Neuronal stem cell (in vitro differentiated cells): ENCODE measurements around the gene PLA2G1B.

Source experiments
- DNase-seq: peaks from one replicate; pipeline ENCODE4 v3.0.0-alpha.2; 2013; ENCODE audit warnings: low spot score
- H2AFZ ChIP-seq: one replicate; pipeline ENCODE4 v1.6.1; 2013; ENCODE audit warnings: mild to moderate bottlenecking, low read length, inconsistent platforms
- H2AK5ac ChIP-seq: 2 replicates; pipeline ENCODE4 v1.6.1; 2013; ENCODE audit warnings: low read depth, mild to moderate bottlenecking, inconsistent platforms, low read length, moderate library complexity, mixed read lengths
- H2BK120ac ChIP-seq: 2 replicates; pipeline ENCODE4 v1.6.1; 2013; ENCODE audit warnings: low read depth, mild to moderate bottlenecking, inconsistent platforms, low read length, moderate library complexity, mixed read lengths
- H2BK12ac ChIP-seq: one replicate; pipeline ENCODE4 v1.6.1; 2013; ENCODE audit warnings: low read length, inconsistent platforms
- H2BK15ac ChIP-seq: 2 replicates; pipeline ENCODE4 v1.6.1; 2013; ENCODE audit warnings: mild to moderate bottlenecking, low read length, inconsistent platforms, mixed read lengths
- H2BK5ac ChIP-seq: one replicate; pipeline ENCODE4 v1.6.1; 2013; ENCODE audit warnings: inconsistent platforms, mild to moderate bottlenecking, low read length, moderate library complexity
- H3K14ac ChIP-seq: one replicate; pipeline ENCODE4 v1.6.1; 2013; ENCODE audit warnings: low read length, inconsistent platforms
- H3K18ac ChIP-seq: 2 replicates; pipeline ENCODE4 v1.6.1; 2013; ENCODE audit warnings: low read length, inconsistent platforms
- H3K23ac ChIP-seq: 2 replicates; pipeline ENCODE4 v1.6.1; 2013; ENCODE audit warnings: low read depth, mild to moderate bottlenecking, mixed read lengths, low read length, inconsistent platforms; ENCODE audit not compliant: poor library complexity
- H3K27ac ChIP-seq: replicated peaks from 3 replicates; pipeline ENCODE4 v1.5.1; 2013; ENCODE audit warnings: low read length, inconsistent platforms
- H3K27me3 ChIP-seq, 3 experiments: 2 replicates each; pipeline ENCODE4 v1.6.1; 2013; ENCODE audit warnings: low read length in 3 of 3, mild to moderate bottlenecking in 2 of 3, inconsistent platforms in 1 of 3, low read depth in 1 of 3, mixed read lengths in 1 of 3, moderate library complexity in 1 of 3; ENCODE audit not compliant: control insufficient read depth in 3 of 3, insufficient read depth in 3 of 3
- H3K36me3 ChIP-seq, 2 donors: replicated peaks in 1 of 2; 2 replicates each; pipeline ENCODE4 v1.6.1; 2013; ENCODE audit warnings: low read length in 2 of 2; ENCODE audit not compliant: control insufficient read depth in 2 of 2, insufficient read depth in 2 of 2
- H3K4ac ChIP-seq: 2 replicates; pipeline ENCODE4 v1.6.1; 2013; ENCODE audit warnings: inconsistent platforms, mild to moderate bottlenecking, low read length, moderate library complexity
- H3K4me1 ChIP-seq, 2 donors: 1 replicate in 1 of 2; 2 replicates in 1 of 2; pipeline ENCODE4 v1.6.1; 2013; ENCODE audit warnings: low read length in 2 of 2, low read depth in 1 of 2; ENCODE audit not compliant: control insufficient read depth in 2 of 2, insufficient read depth in 1 of 2
- H3K4me2 ChIP-seq: one replicate; pipeline ENCODE4 v1.6.1; 2013; ENCODE audit warnings: mild to moderate bottlenecking, low read length, inconsistent platforms; ENCODE audit not compliant: insufficient read depth, poor library complexity, severe bottlenecking
- H3K4me3 ChIP-seq, 2 donors: 2 replicates each; pipeline ENCODE4 v1.5.1; 2013; ENCODE audit warnings: low read length in 2 of 2, mild to moderate bottlenecking in 2 of 2, inconsistent platforms in 1 of 2, moderate library complexity in 1 of 2
- H3K79me1 ChIP-seq: one replicate; pipeline ENCODE4 v1.6.1; 2013; ENCODE audit warnings: low read depth, mild to moderate bottlenecking, inconsistent platforms, low read length, moderate library complexity
- H3K9ac ChIP-seq: one replicate; pipeline ENCODE4 v1.6.1; 2013; ENCODE audit warnings: mild to moderate bottlenecking, low read depth, low read length, inconsistent platforms; ENCODE audit not compliant: poor library complexity
- H3K9me3 ChIP-seq, 2 donors: replicated peaks in 1 of 2; 2 replicates each; pipeline versions ENCODE3 to v1.6.1; 2013; ENCODE audit warnings: low read length in 2 of 2, mild to moderate bottlenecking in 2 of 2, inconsistent platforms in 1 of 2, low read depth in 1 of 2, mixed read lengths in 1 of 2, moderate library complexity in 1 of 2; ENCODE audit not compliant: control insufficient read depth in 2 of 2, insufficient read depth in 1 of 2
- H4K8ac ChIP-seq: one replicate; pipeline ENCODE4 v1.6.1; 2013; ENCODE audit warnings: low read depth, mild to moderate bottlenecking, inconsistent platforms, low read length, moderate library complexity
- H4K91ac ChIP-seq: one replicate; pipeline ENCODE4 v1.6.1; 2013; ENCODE audit warnings: low read length, low read depth, mild to moderate bottlenecking, inconsistent platforms; ENCODE audit not compliant: poor library complexity
- WGBS, 2 donors: extraction: QIAGEN DNeasy Blood & Tissue Kit; methylation state at CpG; one replicate each; pipeline ENCODE4 v1.1.7; 2013; ENCODE audit warnings: missing lambda C conversion rate in 2 of 2, mixed read lengths in 1 of 2; ENCODE audit not compliant: insufficient read length in 2 of 2, insufficient replicate concordance in 1 of 2; ENCODE audit errors: extremely low coverage in 2 of 2; 5-methylcytosine and 5-hydroxymethylcytosine counted together

PLA2G1B gene

GRCh38 chr12:120328228-120328627 lies 649 bp upstream of the PLA2G1B start:
- no peak overlapping the region for H2BK120ac ChIP-seq
- no peaks in the 10 kb centered on the region for H3K9me3 ChIP-seq
- no peak overlapping the region for H2AFZ ChIP-seq
- no peak overlapping the region for H2AK5ac ChIP-seq
- H3K27me3 ChIP-seq: peaks cover 0 to 6% (median 0%) of the 10 kb centered on the region in 3 experiments
- H4K91ac ChIP-seq: no peak overlapping the region
- H2BK5ac ChIP-seq: no peak overlapping the region
- H3K79me1 ChIP-seq: no peaks in the 10 kb centered on the region
- no peaks in the 10 kb centered on the region for H3K36me3 ChIP-seq
- H3K14ac ChIP-seq: no peak overlapping the region
- no peak overlapping the region for H3K9ac ChIP-seq
- H2BK12ac ChIP-seq: no peak overlapping the region
- WGBS, 2 donors: no CpG with 5 or more reads among the region's 4 CpGs
- H3K4me3 ChIP-seq: no peak overlapping the region
- no peak overlapping the region for H4K8ac ChIP-seq
- H3K23ac ChIP-seq: no peak overlapping the region
- no peak for DNase-seq
- no peak overlapping the region for H3K18ac ChIP-seq
- no peak overlapping the region for H3K4ac ChIP-seq
- H2BK15ac ChIP-seq: no peak overlapping the region
- peaks cover 4 to 5% of the 10 kb centered on the region in 2 donors for H3K4me1 ChIP-seq
- no peak overlapping the region for H3K4me2 ChIP-seq
- H3K27ac ChIP-seq: no peak overlapping the region

- no peaks in the 10 kb centered on the region for H3K36me3 ChIP-seq
- no peak overlapping the region for H2BK5ac ChIP-seq
- H3K9me3 ChIP-seq: no peaks in the 10 kb centered on the region
- no CpG with 5 or more reads among the region's 9 CpGs for WGBS, 2 donors
- no peak overlapping the region for H2AFZ ChIP-seq
- H2BK120ac ChIP-seq: no peak overlapping the region
- no peak overlapping the region for H3K18ac ChIP-seq
- peaks cover 0 to 15% (median 0%) of the 10 kb centered on the region in 3 experiments for H3K27me3 ChIP-seq
- no peak overlapping the region for H3K4me3 ChIP-seq
- no peaks in the 10 kb centered on the region for H3K79me1 ChIP-seq
- no peak overlapping the region for H2BK15ac ChIP-seq
- peaks cover 4 to 5% of the 10 kb centered on the region in 2 donors for H3K4me1 ChIP-seq
- H3K14ac ChIP-seq: no peak overlapping the region
- no peak for DNase-seq
- H2AK5ac ChIP-seq: no peak overlapping the region
- H3K4me2 ChIP-seq: no peak overlapping the region
- H3K27ac ChIP-seq: no peak overlapping the region
- H3K4ac ChIP-seq: no peak overlapping the region
- H2BK12ac ChIP-seq: no peak overlapping the region
- no peak overlapping the region for H4K8ac ChIP-seq
- H4K91ac ChIP-seq: no peak overlapping the region
- H3K23ac ChIP-seq: no peak overlapping the region
- H3K9ac ChIP-seq: no peak overlapping the region
Measured at GRCh38 chr12:120324841-120325417, 2.6 kb downstream of the PLA2G1B start.

GRCh38 chr12:120323772-120324171 lies 3.8 kb downstream of the PLA2G1B start:
- no peak overlapping the region for H3K4ac ChIP-seq
- H3K79me1 ChIP-seq: no peaks in the 10 kb centered on the region
- H3K4me2 ChIP-seq: no peak overlapping the region
- H2BK120ac ChIP-seq: no peak overlapping the region
- H4K8ac ChIP-seq: no peak overlapping the region
- H2BK5ac ChIP-seq: no peak overlapping the region
- H4K91ac ChIP-seq: no peak overlapping the region
- H2BK15ac ChIP-seq: no peak overlapping the region
- no peak overlapping the region for H3K9ac ChIP-seq
- no peak for DNase-seq
- no CpG with 5 or more reads among the region's 2 CpGs for WGBS, 2 donors
- H3K4me1 ChIP-seq: peaks cover 4 to 5% of the 10 kb centered on the region in 2 donors
- H3K4me3 ChIP-seq: no peak overlapping the region
- H3K9me3 ChIP-seq: no peaks in the 10 kb centered on the region
- H2BK12ac ChIP-seq: no peak overlapping the region
- H2AFZ ChIP-seq: no peak overlapping the region
- no peak overlapping the region for H2AK5ac ChIP-seq
- H3K23ac ChIP-seq: no peak overlapping the region
- no peaks in the 10 kb centered on the region for H3K36me3 ChIP-seq
- H3K18ac ChIP-seq: no peak overlapping the region
- peaks cover 0 to 19% (median 0%) of the 10 kb centered on the region in 3 experiments for H3K27me3 ChIP-seq
- no peak overlapping the region for H3K14ac ChIP-seq
- no peak overlapping the region for H3K27ac ChIP-seq

- Histone ChIP-seq H3K14ac (no peak overlapping the region), H3K9me3 (no peaks in the 10 kb centered on the region), H3K4ac (no peak overlapping the region), H3K4me1 (peaks cover 4 to 9% of the 10 kb centered on the region in 2 donors), H3K9ac (no peak overlapping the region), H2BK15ac (no peak overlapping the region), H3K4me2 (no peak overlapping the region), H3K4me3 (no peak overlapping the region), H4K91ac (no peak overlapping the region), H2AK5ac (no peak overlapping the region), H3K27ac (no peak overlapping the region), H3K18ac (no peak overlapping the region), H2BK120ac (no peak overlapping the region), H4K8ac (no peak overlapping the region), H3K27me3 (peaks cover 0 to 13% (median 0%) of the 10 kb centered on the region in 3 experiments), H2BK12ac (no peak overlapping the region), H3K23ac (no peak overlapping the region), H3K36me3 (no peaks in the 10 kb centered on the region), H2AFZ (no peak overlapping the region), H2BK5ac (no peak overlapping the region), H3K79me1 (no peaks in the 10 kb centered on the region)
- no peak for DNase-seq
- no CpG with 5 or more reads among the region's 13 CpGs for WGBS, 2 donors
Measured at GRCh38 chr12:120321382-120322202, 6.0 kb downstream of the PLA2G1B start.
